Tibial nerve (tissue), 4 donors: ENCODE results near the gene EFTUD2. TPM values are rescaled to one million over a fixed set of nuclear protein-coding genes. Genes with fewer than 3 reads are reported as not detected.

Experiments
- DNase-seq, 2 donors: peaks; one replicate each; pipeline ENCODE4 v3.0.0-alpha.2; 2019; ENCODE audit warnings: low spot score in 2 of 2
- H3K27ac ChIP-seq, 4 donors: fragments of 200-600 bp; sonication (generic) in 3 of 4; one replicate each; pipeline ENCODE4 v1.5.1; 2017 to 2019; ENCODE audit warnings: mild to moderate bottlenecking in 1 of 4
- H3K27me3 ChIP-seq, 2 donors: fragments of 200-600 bp; sonication (generic) in 1 of 2; one replicate each; pipeline versions ENCODE4 v1.5.1 to v1.6.0; 2017 to 2019
- H3K36me3 ChIP-seq, 3 donors: fragments of 200-600 bp; sonication (generic); one replicate each; pipeline ENCODE4 v1.5.1; 2018 to 2019
- H3K4me1 ChIP-seq, 4 donors: fragments of 200-600 bp; sonication (generic) in 3 of 4; one replicate each; pipeline ENCODE4 v1.5.1; 2017 to 2019
- H3K4me3 ChIP-seq, 4 donors: fragments of 200-600 bp; sonication (generic) in 3 of 4; one replicate each; pipeline ENCODE4 v1.5.1; 2017 to 2019; ENCODE audit warnings: mild to moderate bottlenecking in 1 of 4, moderate library complexity in 1 of 4
- H3K9me3 ChIP-seq, 4 donors: fragments of 200-600 bp; sonication (generic) in 3 of 4; one replicate each; pipeline ENCODE4 v1.5.1; 2017 to 2019
- CTCF ChIP-seq, 5 experiments: fragments of 200-600 bp in 3 of 5; fragments of 450-650 bp in 2 of 5; sonication (generic) in 3 of 5; IDR thresholded peaks; one replicate each; pipeline ENCODE4 v1.5.1; 2016 to 2019; ENCODE audit warnings: antibody characterized with exemption in 5 of 5, mild to moderate bottlenecking in 3 of 5, moderate library complexity in 2 of 5
- EP300 ChIP-seq, 2 donors: sonication (generic); formaldehyde crosslinking; IDR thresholded peaks; one replicate each; pipeline ENCODE4 v1.6.1; 2017; ENCODE audit warnings: antibody characterized with exemption in 2 of 2, mild to moderate bottlenecking in 1 of 2
- POLR2A ChIP-seq, 2 donors: fragments of 450-650 bp; IDR thresholded peaks; one replicate each; pipeline ENCODE4 v1.6.1; 2017; ENCODE audit warnings: antibody characterized with exemption in 2 of 2, mild to moderate bottlenecking in 2 of 2, moderate library complexity in 2 of 2
- WGBS, 2 donors: methylation state at CpG; one replicate each; pipeline ENCODE4 v1.1.5; 2018; 5-methylcytosine and 5-hydroxymethylcytosine counted together
- total RNA-seq, 4 donors: library from RNA; depleted of rRNA; stranded (reverse); fragments of >200 nt; gene quantifications; one replicate each; pipeline ENCODE4 v1.1.0, GENCODE V29; 2016

EFTUD2 gene
- total RNA-seq, 4 donors from 2014 or later = 48.9 to 137 (median 57.0) TPM

GRCh38 chr17:44941712-44942331, 42.6 kb upstream of the EFTUD2 start:
- H3K36me3 ChIP-seq = no peaks in the 10 kb centered on the region
- peaks cover 0 to 11% (median 0%) of the 10 kb centered on the region in 4 donors for H3K9me3 ChIP-seq
- no peak for TF ChIP-seq EP300 (IDR thresholded peaks at IDR 0.05)
- no peak for TF ChIP-seq POLR2A (IDR thresholded peaks at IDR 0.05)
- TF ChIP-seq CTCF (IDR thresholded peaks at IDR 0.05) = no peak
- H3K4me3 ChIP-seq = no peak overlapping the region
- H3K4me1 ChIP-seq = no peaks in the 10 kb centered on the region
- peak overlapping the region in 1 of 4 donors; percentile 8 for H3K27ac ChIP-seq
- peaks cover 0 to 24% of the 10 kb centered on the region in 2 donors for H3K27me3 ChIP-seq
- DNase-seq = no peak
- WGBS, 2 donors = 57 to 58% methylated on average over 9 of the region's 9 CpGs

GRCh38 chr17:44940768-44941167, 41.5 kb upstream of the EFTUD2 start:
- no peak for DNase-seq
- Histone ChIP-seq H3K4me1 (no peaks in the 10 kb centered on the region), H3K27ac (no peak overlapping the region), H3K4me3 (no peak overlapping the region), H3K36me3 (no peaks in the 10 kb centered on the region), H3K9me3 (peaks cover 0 to 11% (median 0%) of the 10 kb centered on the region in 4 donors), H3K27me3 (peaks cover 0 to 18% of the 10 kb centered on the region in 2 donors)
- TF ChIP-seq EP300 (IDR thresholded peaks at IDR 0.05) (no peak), CTCF (IDR thresholded peaks at IDR 0.05) (no peak), POLR2A (IDR thresholded peaks at IDR 0.05) (no peak)
- WGBS, 2 donors = 72 to 75% methylated on average over 1 of the region's 1 CpG

- no peaks in the 10 kb centered on the region for H3K4me1 ChIP-seq
- no peak for DNase-seq
- H3K27me3 ChIP-seq = peaks cover 0 to 13% of the 10 kb centered on the region in 2 donors
- no peak overlapping the region for H3K27ac ChIP-seq
- no peak overlapping the region for H3K4me3 ChIP-seq
- H3K36me3 ChIP-seq = no peaks in the 10 kb centered on the region
- peaks cover 0 to 11% (median 0%) of the 10 kb centered on the region in 4 donors for H3K9me3 ChIP-seq
- TF ChIP-seq POLR2A (IDR thresholded peaks at IDR 0.05) = no peak
- 58 to 66% methylated on average over 4 of the region's 4 CpGs for WGBS, 2 donors
Measured at GRCh38 chr17:44940317-44940716, 41.1 kb upstream of the EFTUD2 start.

- 94 to 95% methylated on average over 7 to 8 of the region's 9 CpGs for WGBS, 2 donors
- H3K4me3 ChIP-seq = no peak overlapping the region
- DNase-seq = no peak
- H3K36me3 ChIP-seq = no peaks in the 10 kb centered on the region
- TF ChIP-seq CTCF (IDR thresholded peaks at IDR 0.05) (no peak), EP300 (IDR thresholded peaks at IDR 0.05) (no peak), POLR2A (IDR thresholded peaks at IDR 0.05) (no peak)
- no peaks in the 10 kb centered on the region for H3K27me3 ChIP-seq
- no peaks in the 10 kb centered on the region for H3K4me1 ChIP-seq
- H3K9me3 ChIP-seq = peaks cover 0 to 11% (median 0%) of the 10 kb centered on the region in 4 donors
- H3K27ac ChIP-seq = no peak overlapping the region
Measured at GRCh38 chr17:44935116-44935515, 35.9 kb upstream of the EFTUD2 start.

GRCh38 chr17:44934745-44935105, 35.5 kb upstream of the EFTUD2 start:
- H3K27me3 ChIP-seq = no peaks in the 10 kb centered on the region
- H3K4me1 ChIP-seq = no peaks in the 10 kb centered on the region
- peaks cover 0 to 11% (median 0%) of the 10 kb centered on the region in 4 donors for H3K9me3 ChIP-seq
- no peak overlapping the region for H3K27ac ChIP-seq
- H3K36me3 ChIP-seq = no peaks in the 10 kb centered on the region
- WGBS, 2 donors = 97 to 98% methylated on average over 10 of the region's 10 CpGs
- TF ChIP-seq POLR2A (IDR thresholded peaks at IDR 0.05) = no peak
- no peak for TF ChIP-seq EP300 (IDR thresholded peaks at IDR 0.05)
- no peak overlapping the region for H3K4me3 ChIP-seq
- DNase-seq = no peak

GRCh38 chr17:44933824-44934744, 34.8 kb upstream of the EFTUD2 start:
- no peaks in the 10 kb centered on the region for H3K36me3 ChIP-seq
- TF ChIP-seq EP300 (IDR thresholded peaks at IDR 0.05) (no peak), POLR2A (IDR thresholded peaks at IDR 0.05) (no peak), CTCF (IDR thresholded peaks at IDR 0.05) (no peak)
- no peak for DNase-seq
- no peak overlapping the region for H3K4me3 ChIP-seq
- peaks cover 0 to 11% (median 0%) of the 10 kb centered on the region in 4 donors for H3K9me3 ChIP-seq
- no peak overlapping the region for H3K27ac ChIP-seq
- WGBS, 2 donors = 90 to 94% methylated on average over 23 to 34 of the region's 34 CpGs
- H3K27me3 ChIP-seq = no peaks in the 10 kb centered on the region
- H3K4me1 ChIP-seq = no peaks in the 10 kb centered on the region
